GM12878 (cell line): ENCODE results near the gene SYNPO2L. TPM values are rescaled to one million over a fixed set of nuclear protein-coding genes. Genes with fewer than 3 reads are reported as not detected.

Experiments used
- ATAC-seq: fragments of 200-7000 bp; cut with Tn5 transposase; 3 replicates; pipeline ENCODE4 v1.9.1; 2020; ENCODE audit warnings: mild to moderate bottlenecking, moderate library complexity
- BruUV-seq: library from RNA; stranded (reverse); fragments of 400-500 nt; replicated peaks from 2 replicates; lab custom pipeline; 2021; lab: Mats Ljungman, UMichigan
- CTCF ChIA-PET: fragments of 300-600 bp; sonication (Branson Sonifier 250); formaldehyde crosslinking; extraction: SDS; loops from one replicate; lab custom pipeline; 2021; ENCODE audit warnings: inconsistent platforms; lab: Yijun Ruan, JAX
- POLR2A ChIA-PET: fragments of 350-600 bp; formaldehyde crosslinking; extraction: SDS; loops from one replicate; lab custom pipeline; 2021; ENCODE audit warnings: inconsistent platforms; lab: Charles Lee
- RAD21 ChIA-PET: fragments of 300-600 bp; sonication (Branson Sonifier 250); formaldehyde crosslinking; loops from one replicate; lab custom pipeline; 2023; ENCODE audit warnings: antibody characterized with exemption; ENCODE audit not compliant: unreplicated experiment; lab: Charles Lee
- SMC1A ChIA-PET: fragments of 300-600 bp; sonication (Branson Sonifier 250); formaldehyde crosslinking; loops from one replicate; lab custom pipeline; 2023; ENCODE audit not compliant: unreplicated experiment, uncharacterized antibody; lab: Charles Lee
- DNase-seq: peaks from one replicate; pipeline ENCODE4 v3.0.0-alpha.2; 2011; ENCODE audit warnings: low read depth, low spot score
- FAIRE-seq: peaks from 3 replicates; lab custom pipeline; 2011; peaks lifted over from hg19 to GRCh38; lab: Jason Lieb, UNC
- H2AFZ ChIP-seq: 2 replicates; pipeline ENCODE4 v1.6.0; 2011; ENCODE audit warnings: low read depth, low read length, control low read depth; ENCODE audit not compliant: control insufficient read depth
- H3K27ac ChIP-seq: 2 replicates; pipeline ENCODE4 v1.5.1; 2011; ENCODE audit warnings: control low read depth; ENCODE audit not compliant: control insufficient read depth, insufficient read depth
- H3K27me3 ChIP-seq, 2 experiments: replicated peaks in 1 of 2; 2 replicates each; pipeline versions ENCODE4 v1.6.0 to v1.6.1; 2011; ENCODE audit warnings: low read length in 1 of 2; ENCODE audit not compliant: control insufficient read depth in 2 of 2, insufficient read depth in 2 of 2
- H3K36me3 ChIP-seq, 2 experiments: 2 replicates each; pipeline ENCODE4 v1.5.1; 2011; ENCODE audit warnings: low read length in 1 of 2; ENCODE audit not compliant: control insufficient read depth in 2 of 2, insufficient read depth in 2 of 2
- H3K4me1 ChIP-seq: 2 replicates; pipeline ENCODE4 v1.6.1; 2011; ENCODE audit warnings: mild to moderate bottlenecking, low read length, moderate library complexity, mixed read lengths; ENCODE audit not compliant: control insufficient read depth, insufficient read depth
- H3K4me2 ChIP-seq: 2 replicates; pipeline ENCODE4 v1.6.0; 2011; ENCODE audit warnings: control low read depth; ENCODE audit not compliant: control insufficient read depth, insufficient read depth
- H3K4me3 ChIP-seq: fragments of 200-600 bp; sonication (generic); 2 replicates; pipeline ENCODE4 v1.5.1; 2016
- H3K79me2 ChIP-seq: 2 replicates; pipeline ENCODE4 v1.6.0; 2011; ENCODE audit warnings: low read length; ENCODE audit not compliant: control insufficient read depth, insufficient read depth
- H3K9ac ChIP-seq: 2 replicates; pipeline ENCODE4 v1.8.0; 2011; ENCODE audit warnings: low read length, control low read depth, mixed read lengths; ENCODE audit not compliant: control insufficient read depth, insufficient read depth
- H3K9me3 ChIP-seq: replicated peaks from 3 replicates; pipeline ENCODE4 v1.5.1; 2011; ENCODE audit warnings: mild to moderate bottlenecking, low read length; ENCODE audit not compliant: control insufficient read depth, insufficient read depth
- H4K20me1 ChIP-seq: 2 replicates; pipeline ENCODE4 v1.6.0; 2011; ENCODE audit not compliant: control insufficient read depth, insufficient read depth
- BCL11A ChIP-seq: IDR thresholded peaks from 2 replicates; pipeline ENCODE4 v1.6.1; 2011; ENCODE audit warnings: low read depth, low read length
- CEBPB ChIP-seq, 2 experiments: fragments of 150-350 bp in 1 of 2; IDR thresholded peaks; 2 replicates each; pipeline ENCODE4 v1.6.1; 2012 to 2014; ENCODE audit warnings: low read depth in 2 of 2, low read length in 2 of 2, borderline replicate concordance in 1 of 2, inconsistent platforms in 1 of 2
- ELK1 ChIP-seq: IDR thresholded peaks from 2 replicates; pipeline ENCODE4 v1.6.1; 2012; ENCODE audit warnings: low read depth, low read length, improper control_type of control experiment
- FOXK2 ChIP-seq: fragments of 450-650 bp; IDR thresholded peaks from 2 replicates; pipeline ENCODE4 v1.6.1; 2017; ENCODE audit warnings: mild to moderate bottlenecking, moderate library complexity
- FOXM1 ChIP-seq: IDR thresholded peaks from 2 replicates; pipeline ENCODE4 v1.6.1; 2012; ENCODE audit warnings: low read depth, mild to moderate bottlenecking, inconsistent platforms, low read length, moderate library complexity
- HDAC2 ChIP-seq: fragments of 200-600 bp; sonication (generic); IDR thresholded peaks from 2 replicates; pipeline ENCODE4 v1.6.1; 2017
- NKRF ChIP-seq: fragments of 450-650 bp; conservative IDR thresholded peaks from 2 replicates; pipeline ENCODE4 v1.6.1; 2017; ENCODE audit warnings: mild to moderate bottlenecking, moderate library complexity
- SMAD5 ChIP-seq: IDR thresholded peaks from 2 replicates; pipeline ENCODE4 v1.6.1; 2016; ENCODE audit warnings: antibody characterized with exemption, low read depth
- YY1 ChIP-seq: IDR thresholded peaks from 2 replicates; pipeline ENCODE4 v1.6.1; 2011; ENCODE audit warnings: low read depth, mild to moderate bottlenecking, low read length
- ZNF274 ChIP-seq: IDR thresholded peaks from one replicate; pipeline ENCODE4 v1.8.0; 2011; ENCODE audit not compliant: insufficient read length, insufficient read depth
- WGBS: methylation state at CpG from one replicate; pipeline ENCODE4 v1.1.6; 2016; ENCODE audit warnings: low lambda C conversion rate; ENCODE audit not compliant: insufficient replicate concordance, insufficient coverage; ENCODE audit errors: missing lambda C conversion rate; 5-methylcytosine and 5-hydroxymethylcytosine counted together
- in situ Hi-C: fragments of 300-500 bp; cut with MboI; formaldehyde crosslinking; loops from 9 replicates; pipeline ENCODE4 v1.14.3; 2018; ENCODE audit warnings: mixed read lengths
- intact Hi-C: fragments of 100-400 bp; cut with micrococcal nuclease; formaldehyde crosslinking; loops from one replicate; pipeline ENCODE4 v1.14.2; 2022; ENCODE audit not compliant: unreplicated experiment
- polyA plus RNA-seq, 11 experiments: library from polyadenylated mRNA; depleted of rRNA in 4 of 11; unstranded in 6 of 11; stranded (reverse) in 5 of 11; fragments of >200 nt; fragmentation: Nextera tagmentation in 4 of 11; fragmentation: Illumina TruSeq in 1 of 11; extraction: Ambion mirVana in 4 of 11; extraction: Trizol in 1 of 11; gene quantifications; 1 replicate in 1 of 11; 2 replicates in 10 of 11; pipeline versions ENCODE4 v1.2.1 to v1.2.3, GENCODE V29; 2011 to 2016; ENCODE audit warnings: inconsistent platforms in 2 of 11, missing spikeins in 2 of 11, low read depth in 1 of 11
- total RNA-seq, 4 experiments: library from RNA; depleted of rRNA in 3 of 4; stranded (reverse); fragments of >200 nt in 3 of 4; fragmentation: Illumina TruSeq in 1 of 4; extraction: Trizol in 1 of 4; gene quantifications; 2 replicates each; pipeline versions ENCODE4 v1.2.1 to v1.2.3, GENCODE V29; 2013 to 2021

SYNPO2L gene
- total and polyA plus RNA-seq, 10 of the 15 experiments (the other 5 are each of a cell fraction or from before 2014, with no cell fraction given) = 0.01 to 2.3 (median 0.59) TPM

DNA sequence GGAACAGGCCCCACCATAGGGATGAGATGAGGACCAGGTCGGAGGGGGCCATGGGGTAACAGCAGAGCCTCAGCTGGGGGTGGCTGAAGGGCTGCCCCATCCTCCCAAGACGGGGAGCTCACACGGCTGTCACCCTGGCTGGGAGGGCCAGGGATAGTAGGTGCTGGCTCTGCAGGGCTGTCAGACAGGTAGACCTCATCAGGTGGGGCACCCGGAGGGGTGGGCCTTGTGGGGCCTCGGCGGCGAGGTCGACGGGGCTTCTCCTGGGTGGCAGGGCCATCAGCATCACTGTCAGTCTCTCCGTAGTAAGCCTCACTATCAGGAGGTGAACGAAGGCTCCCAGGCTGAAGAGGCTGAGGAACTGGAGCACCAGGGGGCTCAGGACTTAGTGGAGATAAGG lies 2.6 kb downstream of the SYNPO2L start:
- SMC1A ChIA-PET = interaction anchor here (1.0 to 2.0 kb wide), 4 partner anchors 124 to 228 kb away, joined by 3 to 6 read pairs (median 4); no protein-coding TSS in a partner anchor
- H3K79me2 ChIP-seq = no peaks in the 10 kb centered on the region
- no peak overlapping the region for H3K9ac ChIP-seq
- FAIRE-seq (no peak), ATAC-seq (no peak)
- RAD21 ChIA-PET = interaction anchor here (1.1 to 3.2 kb wide), 4 partner anchors 9 to 226 kb away, joined by 3 to 12 read pairs (median 6); a partner anchor contains a TSS
- WGBS = 76% methylated on average over 11 of the region's 11 CpGs
- in situ Hi-C loops = no loop called here
- CTCF ChIA-PET = interaction anchor here (1.0 to 2.9 kb wide), 6 partner anchors 9 to 226 kb away, joined by 3 to 14 read pairs (median 6); partner anchors contain the start of gene CHCHD1
- H3K4me1 ChIP-seq = peaks cover 30% of the 10 kb centered on the region
- no peak overlapping the region for H3K4me3 ChIP-seq
- no TSS peak for BruUV-seq
- no peak for TF ChIP-seq BCL11A
- TF ChIP-seq FOXK2 = no peak
- TF ChIP-seq SMAD5 = no peak
- no peak for TF ChIP-seq ZNF274
- no peak for TF ChIP-seq CEBPB (IDR thresholded peaks at IDR 0.05; ENCODE audit: borderline replicate concordance in 1 of 2, low read depth in 2 of 2, low read length in 2 of 2)
- no peak for TF ChIP-seq HDAC2
- TF ChIP-seq YY1 = no peak
- no peak for TF ChIP-seq FOXM1
- TF ChIP-seq NKRF = no peak
- no peak for TF ChIP-seq ELK1
- TF ChIP-seq, all 136 proteins: peak for 0
- Histone ChIP-seq H3K27me3 (no peaks in the 10 kb centered on the region), H3K27ac (no peak overlapping the region), H3K4me2 (no peak overlapping the region), H4K20me1 (no peaks in the 10 kb centered on the region), H3K9me3 (no peaks in the 10 kb centered on the region), H2AFZ (no peak overlapping the region), H3K36me3 (no peaks in the 10 kb centered on the region)
- DNase-seq = no peak
- intact Hi-C loops = loop anchor here (10.0 kb wide), 1 partner anchor 132 kb away; the partner anchor contains the start of genes CHCHD1 and ZSWIM8
- POLR2A ChIA-PET = interaction anchor here (0.9 to 1.8 kb wide), 3 partner anchors 78 to 132 kb away, joined by 4 to 5 read pairs (median 4); partner anchors contain the start of gene ZSWIM8
